Esophagus muscularis mucosa (tissue), 4 donors: ENCODE results near the gene INPP4B. TPM values are rescaled to one million over a fixed set of nuclear protein-coding genes. Genes with fewer than 3 reads are reported as not detected.

Experiments used
- DNase-seq: peaks from one replicate; pipeline ENCODE4 v3.0.0-alpha.2; 2017; ENCODE audit errors: extremely low spot score
- H3K27ac ChIP-seq, 4 donors: fragments of 200-600 bp; sonication (generic); replicated peaks in 1 of 4; 1 replicate in 3 of 4; 2 replicates in 1 of 4; pipeline ENCODE4 v1.5.1; 2016 to 2019; ENCODE audit warnings: mild to moderate bottlenecking in 1 of 4
- H3K27me3 ChIP-seq, 4 donors: fragments of 200-600 bp; sonication (generic); one replicate each; pipeline versions ENCODE4 v1.5.1 to v1.6.0; 2016 to 2019
- H3K36me3 ChIP-seq, 4 donors: fragments of 200-600 bp; sonication (generic); one replicate each; pipeline ENCODE4 v1.5.1; 2016 to 2019
- H3K4me1 ChIP-seq, 4 donors: fragments of 200-600 bp; sonication (generic); one replicate each; pipeline ENCODE4 v1.5.1; 2016 to 2019
- H3K4me3 ChIP-seq, 4 donors: fragments of 200-600 bp; sonication (generic); 1 replicate in 2 of 4; 2 replicates in 2 of 4; pipeline ENCODE4 v1.5.1; 2016 to 2019; ENCODE audit warnings: mild to moderate bottlenecking in 4 of 4, moderate library complexity in 1 of 4
- H3K9me3 ChIP-seq, 4 donors: fragments of 200-600 bp; sonication (generic); 1 replicate in 3 of 4; 2 replicates in 1 of 4; pipeline ENCODE4 v1.5.1; 2016 to 2019
- EP300 ChIP-seq: sonication (generic); formaldehyde crosslinking; IDR thresholded peaks from one replicate; pipeline ENCODE4 v1.6.1; 2017; ENCODE audit warnings: antibody characterized with exemption
- POLR2A ChIP-seq: fragments of 450-650 bp; IDR thresholded peaks from one replicate; pipeline ENCODE4 v1.6.1; 2017; ENCODE audit warnings: antibody characterized with exemption, moderate library complexity, mild to moderate bottlenecking, low read depth
- POLR2AphosphoS5 ChIP-seq, 2 donors: sonication (generic); formaldehyde crosslinking; IDR thresholded peaks; one replicate each; pipeline ENCODE4 v1.6.1; 2017; ENCODE audit warnings: antibody characterized with exemption in 2 of 2
- WGBS: methylation state at CpG from one replicate; pipeline ENCODE4 v1.1.5; 2018; 5-methylcytosine and 5-hydroxymethylcytosine counted together
- intact Hi-C: fragments of 100-400 bp; cut with DNase I; formaldehyde crosslinking; loops from one replicate; pipeline ENCODE4 v1.15.1; 2023
- total RNA-seq, 4 donors: library from RNA; depleted of rRNA; stranded (reverse); fragments of >200 nt; gene quantifications; one replicate each; pipeline versions ENCODE4 v1.1.0 to v1.2.1, GENCODE V29; 2016
- TF ChIP-seq, protein P1 (sequence below), 3 experiments: fragments of 200-600 bp in 2 of 3; fragments of 450-650 bp in 1 of 3; sonication (generic) in 2 of 3; IDR thresholded peaks; one replicate each; pipeline ENCODE4 v1.5.1; 2017 to 2019; ENCODE audit warnings: antibody characterized with exemption in 3 of 3, mild to moderate bottlenecking in 2 of 3, moderate library complexity in 1 of 3

Gene INPP4B
- total RNA-seq, 4 donors from 2014 or later: 12.7 to 23.4 (median 15.9) TPM

DNA sequence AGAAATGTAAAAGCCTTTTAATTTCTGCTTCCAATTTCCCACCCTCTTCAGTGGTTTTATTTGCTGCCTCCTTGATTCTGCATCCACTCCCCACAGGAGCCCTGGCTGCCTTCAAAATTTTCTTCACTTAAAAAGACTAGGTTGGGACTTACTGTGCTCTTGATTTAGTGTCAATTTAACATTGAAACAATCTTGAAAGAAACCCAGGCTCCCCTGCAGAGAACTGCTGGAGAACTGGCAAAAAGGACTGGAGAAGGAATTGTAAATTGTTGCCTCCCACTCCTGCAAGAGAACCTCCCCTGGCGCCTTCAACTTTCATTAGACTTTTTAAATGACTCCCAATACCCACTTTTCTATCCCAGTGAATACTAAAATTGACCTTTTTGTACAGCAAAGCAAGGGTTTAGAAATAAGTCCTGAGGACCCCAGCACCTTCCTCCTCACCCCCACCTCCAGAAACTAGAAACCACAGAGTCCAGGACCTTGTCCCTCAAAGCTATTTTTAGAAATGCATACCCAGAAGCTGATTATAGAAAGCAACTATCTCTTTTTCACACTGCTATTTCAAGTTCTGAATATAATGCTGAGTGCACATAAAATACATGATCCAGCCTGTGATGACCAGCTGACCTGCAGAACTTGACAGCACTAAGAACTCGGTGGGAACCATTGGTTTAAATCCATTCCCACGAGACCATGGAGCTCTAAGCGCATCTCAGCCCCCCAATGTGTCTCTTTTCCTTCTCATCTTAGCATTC, 155.5 kb downstream of the INPP4B start:
- Histone ChIP-seq H3K4me3 (no peak overlapping the region), H3K27ac (no peak overlapping the region), H3K4me1 (no peaks in the 10 kb centered on the region), H3K36me3 (no peaks in the 10 kb centered on the region), H3K9me3 (no peaks in the 10 kb centered on the region), H3K27me3 (no peaks in the 10 kb centered on the region)
- intact Hi-C loops: no loop called here
- WGBS: 88% methylated on average over 4 of the region's 4 CpGs
- no peak for DNase-seq
- TF ChIP-seq, protein P1, sequence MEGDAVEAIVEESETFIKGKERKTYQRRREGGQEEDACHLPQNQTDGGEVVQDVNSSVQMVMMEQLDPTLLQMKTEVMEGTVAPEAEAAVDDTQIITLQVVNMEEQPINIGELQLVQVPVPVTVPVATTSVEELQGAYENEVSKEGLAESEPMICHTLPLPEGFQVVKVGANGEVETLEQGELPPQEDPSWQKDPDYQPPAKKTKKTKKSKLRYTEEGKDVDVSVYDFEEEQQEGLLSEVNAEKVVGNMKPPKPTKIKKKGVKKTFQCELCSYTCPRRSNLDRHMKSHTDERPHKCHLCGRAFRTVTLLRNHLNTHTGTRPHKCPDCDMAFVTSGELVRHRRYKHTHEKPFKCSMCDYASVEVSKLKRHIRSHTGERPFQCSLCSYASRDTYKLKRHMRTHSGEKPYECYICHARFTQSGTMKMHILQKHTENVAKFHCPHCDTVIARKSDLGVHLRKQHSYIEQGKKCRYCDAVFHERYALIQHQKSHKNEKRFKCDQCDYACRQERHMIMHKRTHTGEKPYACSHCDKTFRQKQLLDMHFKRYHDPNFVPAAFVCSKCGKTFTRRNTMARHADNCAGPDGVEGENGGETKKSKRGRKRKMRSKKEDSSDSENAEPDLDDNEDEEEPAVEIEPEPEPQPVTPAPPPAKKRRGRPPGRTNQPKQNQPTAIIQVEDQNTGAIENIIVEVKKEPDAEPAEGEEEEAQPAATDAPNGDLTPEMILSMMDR (IDR thresholded peaks at IDR 0.05): no peak
- TF ChIP-seq POLR2AphosphoS5 (IDR thresholded peaks at IDR 0.05) (no peak), EP300 (no peak), POLR2A (no peak)

DNA sequence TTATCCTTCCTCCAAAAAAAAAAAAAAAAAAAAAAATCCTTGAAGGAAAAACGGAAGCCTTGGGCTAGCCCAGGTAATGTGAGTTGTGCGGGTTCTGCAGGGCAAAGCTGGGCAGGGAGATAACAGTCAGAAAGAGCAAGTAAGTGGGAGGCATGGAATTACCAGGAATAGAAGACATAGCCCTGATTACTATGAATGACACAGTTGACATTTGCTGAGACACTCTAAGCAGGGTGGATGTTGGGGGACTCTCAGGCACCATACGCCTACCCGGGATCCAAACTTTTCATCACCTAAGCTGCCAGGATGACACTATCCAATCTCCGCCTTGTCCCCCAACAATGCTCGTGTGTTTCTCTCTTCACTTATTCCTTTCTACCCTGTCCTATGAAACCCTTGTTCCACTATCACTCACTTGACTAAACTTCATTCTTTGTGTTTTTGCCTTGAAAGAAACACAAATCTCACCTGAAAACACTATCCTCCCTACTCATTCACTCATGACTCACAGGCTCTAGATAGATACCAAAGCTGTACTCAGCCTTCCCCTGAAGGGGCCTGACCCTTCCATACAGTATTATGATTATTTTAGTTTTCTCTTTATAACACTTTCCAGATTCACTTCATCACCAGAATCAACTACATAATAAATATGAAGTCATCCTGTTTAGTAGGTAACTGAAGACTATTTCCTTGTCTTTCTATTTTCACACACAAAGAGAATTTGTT, 158.4 kb downstream of the INPP4B start:
- intact Hi-C loops: no loop called here
- Histone ChIP-seq H3K27me3 (no peaks in the 10 kb centered on the region), H3K4me1 (no peaks in the 10 kb centered on the region), H3K36me3 (no peaks in the 10 kb centered on the region), H3K4me3 (no peak overlapping the region), H3K27ac (no peak overlapping the region), H3K9me3 (no peaks in the 10 kb centered on the region)
- DNase-seq: no peak
- 91% methylated on average over 6 of the region's 6 CpGs for WGBS
- TF ChIP-seq EP300 (no peak), POLR2A (no peak), POLR2AphosphoS5 (IDR thresholded peaks at IDR 0.05) (no peak)
- TF ChIP-seq, protein P1 (IDR thresholded peaks at IDR 0.05): no peak

DNA sequence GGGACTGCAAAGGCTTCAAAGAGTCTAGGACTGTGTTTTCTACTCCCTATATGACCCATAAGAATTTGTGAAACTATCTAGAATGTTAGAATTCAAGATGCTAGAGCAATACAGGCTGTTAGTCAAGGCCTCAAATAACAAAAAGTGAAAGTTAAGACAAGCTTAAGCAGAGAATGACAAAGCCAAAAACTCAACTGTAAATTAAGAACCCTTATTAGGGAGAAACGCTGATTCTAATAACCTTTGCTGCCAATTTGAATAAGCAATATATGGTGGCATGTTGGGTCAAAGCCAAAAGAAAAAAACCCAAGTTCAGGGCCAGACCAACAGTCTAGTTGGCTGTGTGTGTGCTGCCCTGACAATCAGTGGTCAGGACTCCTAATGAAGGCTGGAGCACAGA, 160.0 kb downstream of the INPP4B start:
- no peak for TF ChIP-seq POLR2A
- no peak for TF ChIP-seq POLR2AphosphoS5 (IDR thresholded peaks at IDR 0.05)
- TF ChIP-seq, protein P1 (IDR thresholded peaks at IDR 0.05): no peak
- TF ChIP-seq EP300: no peak
- H3K9me3 ChIP-seq: no peaks in the 10 kb centered on the region
- WGBS: 53% methylated on average over 1 of the region's 1 CpG
- H3K4me3 ChIP-seq: no peak overlapping the region
- no peak for DNase-seq
- intact Hi-C loops: no loop called here
- no peaks in the 10 kb centered on the region for H3K4me1 ChIP-seq
- H3K36me3 ChIP-seq: no peaks in the 10 kb centered on the region
- no peak overlapping the region for H3K27ac ChIP-seq
- H3K27me3 ChIP-seq: no peaks in the 10 kb centered on the region

DNA sequence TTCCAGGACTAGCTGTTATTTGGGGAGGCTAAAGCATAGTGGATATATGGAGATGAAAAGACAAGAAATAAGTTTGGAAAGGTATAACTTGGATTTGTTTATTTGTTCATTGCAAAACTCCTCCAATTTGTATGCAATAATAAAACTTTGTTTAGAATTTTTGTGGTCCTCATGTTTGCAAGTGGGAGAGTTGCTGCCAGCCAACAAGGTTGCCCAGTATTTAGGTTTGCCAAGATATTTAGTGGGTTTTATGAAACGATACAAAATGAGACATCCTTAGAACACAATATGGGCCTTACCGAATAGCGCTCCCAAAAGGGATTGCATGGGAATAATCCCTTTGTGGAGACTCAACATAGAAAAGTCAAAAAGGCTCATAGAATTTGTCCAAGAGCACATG, 162.1 kb downstream of the INPP4B start:
- no peaks in the 10 kb centered on the region for H3K4me1 ChIP-seq
- H3K27me3 ChIP-seq: no peaks in the 10 kb centered on the region
- no peak overlapping the region for H3K4me3 ChIP-seq
- H3K36me3 ChIP-seq: no peaks in the 10 kb centered on the region
- no peak for TF ChIP-seq EP300
- TF ChIP-seq POLR2A: no peak
- TF ChIP-seq POLR2AphosphoS5 (IDR thresholded peaks at IDR 0.05): no peak
- TF ChIP-seq, protein P1 (IDR thresholded peaks at IDR 0.05): no peak
- H3K9me3 ChIP-seq: no peaks in the 10 kb centered on the region
- H3K27ac ChIP-seq: no peak overlapping the region
- intact Hi-C loops: no loop called here
- DNase-seq: no peak
- 97% methylated on average over 3 of the region's 3 CpGs for WGBS
